Esophagus squamous epithelium (tissue), 4 donors: Measurements from ENCODE around the gene GPC5.
"Not testable (repeated sequence)": the region's sequence is repeated elsewhere in the genome, so short reads cannot be mapped to it uniquely, and the experiment has no call there.

Experiments used
- CTCF ChIP-seq, 6 experiments: fragments of 450-650 bp in 4 of 6; fragments of 200-600 bp in 2 of 6; sonication (generic) in 2 of 6; IDR thresholded peaks; one replicate each; pipeline ENCODE4 v1.5.1; 2016 to 2019; ENCODE audit warnings: antibody characterized with exemption in 6 of 6, mild to moderate bottlenecking in 4 of 6, moderate library complexity in 4 of 6
- POLR2A ChIP-seq, 4 donors: fragments of 450-650 bp; IDR thresholded peaks; one replicate each; pipeline ENCODE4 v1.6.1; 2017; ENCODE audit warnings: antibody characterized with exemption in 4 of 4, mild to moderate bottlenecking in 4 of 4, moderate library complexity in 3 of 4

GRCh38 chr13:91781982-91782691 is 383.7 kb downstream of the GPC5 start:
- not testable (repeated sequence) for TF ChIP-seq POLR2A, CTCF (IDR thresholded peaks at IDR 0.05)
